Stimulated activated CD4-positive, alpha-beta T cell treated with anti-CD3 and anti-CD28 coated beads, Interleukin-12 subunit alpha, Interleukin-12 subunit beta, amount 100 ng/mL, for 4 hours (primary cell): Measurements from ENCODE around the gene PIK3IP1.
A peak's percentile ranks its signal among the peaks of the same experiment; 100 is the strongest.

ENCODE experiments used
- DNase-seq: peaks from one replicate; pipeline ENCODE4 v3.0.0-alpha.2; 2020

The PIK3IP1 gene

DNA sequence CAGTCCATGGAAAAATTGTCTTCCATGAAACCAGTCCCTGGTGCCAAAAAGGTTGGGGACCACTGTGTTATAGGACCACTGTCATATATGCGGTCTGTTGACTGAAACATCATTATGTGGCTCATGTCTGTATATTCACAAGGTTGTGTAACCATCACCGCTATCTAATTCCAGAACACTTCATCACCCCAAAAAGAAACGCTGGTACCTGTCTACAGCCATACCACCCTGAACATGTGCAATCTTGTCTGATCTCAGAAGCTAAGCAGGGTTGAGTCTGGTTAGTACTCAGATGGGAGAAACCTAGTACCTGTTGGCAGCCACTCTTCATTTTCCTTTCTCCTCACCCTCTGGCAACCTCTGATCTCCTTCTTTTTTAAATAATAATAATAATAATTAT is 12.9 kb upstream of the PIK3IP1 start:
- DNase-seq = no peak

DNA sequence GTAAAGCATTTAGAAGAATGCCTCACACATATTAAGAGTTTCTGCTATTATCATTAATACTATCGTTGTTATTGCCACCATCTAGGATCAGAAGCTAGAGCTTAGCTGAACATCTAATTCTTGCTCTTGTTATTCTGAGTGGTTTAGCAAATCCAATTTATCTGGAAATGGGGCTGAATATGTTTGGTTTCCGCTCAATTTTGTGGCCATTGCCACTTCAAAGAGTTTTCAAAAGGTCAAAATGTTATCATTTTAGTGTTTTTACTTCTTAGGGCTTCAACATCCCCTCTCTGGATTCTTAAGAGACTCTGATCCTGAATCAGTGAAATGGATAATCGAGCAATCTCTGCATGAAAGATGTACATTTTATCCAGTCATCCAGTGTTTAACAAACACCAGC is 10.2 kb upstream of the PIK3IP1 start:
- DNase-seq = no peak

DNA sequence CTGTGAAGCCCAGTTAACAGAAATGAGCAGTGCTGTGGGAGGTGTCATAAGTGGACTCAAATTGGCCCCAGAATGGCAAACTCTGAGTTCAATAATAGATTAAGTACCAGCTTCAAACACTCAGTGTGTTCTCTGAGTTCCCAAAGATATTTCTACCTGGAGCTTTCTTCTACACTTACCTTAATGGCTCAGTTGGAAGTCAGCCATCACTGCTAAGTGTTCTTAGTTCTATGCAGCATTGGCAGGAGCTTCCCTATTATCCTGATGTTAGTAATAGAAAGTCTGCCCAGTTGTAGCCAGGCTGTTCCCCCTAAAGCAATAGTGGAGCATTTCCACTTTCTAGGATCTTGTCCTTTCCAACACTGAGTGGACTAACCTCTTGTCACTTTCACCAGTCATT is 9.7 kb upstream of the PIK3IP1 start:
- no peak for DNase-seq

DNA sequence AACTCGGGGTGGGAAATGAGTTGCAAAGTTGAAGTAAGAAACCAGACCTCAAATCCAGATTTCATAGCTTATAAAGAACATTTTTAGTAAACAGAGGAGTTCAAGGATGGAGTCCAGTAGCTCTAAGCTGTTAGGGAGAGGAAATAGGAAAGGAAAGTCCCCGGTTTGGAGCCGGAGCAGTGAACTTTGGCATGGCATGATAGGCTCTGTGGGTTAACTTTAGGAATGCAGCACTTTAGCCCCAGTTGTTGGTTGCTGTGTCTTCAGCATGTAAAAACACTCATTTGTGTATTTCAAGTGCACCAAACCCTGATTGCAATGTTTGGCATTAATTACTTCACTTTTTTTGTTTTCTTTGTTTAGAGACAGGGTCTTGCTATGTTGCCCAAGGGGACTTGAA is 8.6 kb upstream of the PIK3IP1 start:
- no peak for DNase-seq

DNA sequence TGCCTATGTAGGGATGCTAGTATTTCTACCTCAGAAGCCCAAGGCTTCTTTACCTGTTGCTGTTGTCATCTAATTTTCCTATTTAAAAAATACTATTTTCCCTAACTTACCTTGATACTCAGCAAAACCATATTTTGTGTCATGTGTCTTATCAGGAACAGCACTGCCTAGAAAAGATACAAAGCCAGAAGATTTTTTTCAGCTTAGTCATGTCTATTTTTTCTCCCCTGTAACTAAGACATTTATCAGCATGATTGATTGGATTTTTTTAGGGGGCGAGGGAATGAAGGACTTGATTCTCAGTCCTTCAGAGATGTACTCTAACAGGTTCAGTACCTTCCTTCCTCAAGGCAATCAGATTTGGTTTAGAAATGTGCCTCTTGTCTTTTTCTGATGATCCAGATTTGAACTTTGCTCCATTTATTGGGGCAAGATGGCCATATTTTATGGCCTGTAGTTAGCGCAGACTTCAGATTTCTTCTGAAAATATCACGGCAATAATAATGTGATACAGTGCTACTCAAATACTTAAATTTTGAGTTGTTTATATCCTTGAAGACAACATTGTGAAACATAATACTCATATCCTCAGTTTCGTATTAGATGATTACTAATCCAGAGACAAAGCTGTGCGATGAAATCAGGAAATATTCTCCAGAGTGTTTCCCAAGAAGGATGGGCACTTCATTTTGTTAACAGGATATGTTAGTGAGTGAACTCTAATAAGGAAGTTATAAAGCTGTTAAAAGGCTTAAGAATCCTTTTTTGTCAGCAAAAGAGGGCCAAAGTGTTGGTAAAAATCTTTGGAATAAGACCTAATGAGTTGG is 3.8 kb upstream of the PIK3IP1 start:
- no peak for DNase-seq

DNA sequence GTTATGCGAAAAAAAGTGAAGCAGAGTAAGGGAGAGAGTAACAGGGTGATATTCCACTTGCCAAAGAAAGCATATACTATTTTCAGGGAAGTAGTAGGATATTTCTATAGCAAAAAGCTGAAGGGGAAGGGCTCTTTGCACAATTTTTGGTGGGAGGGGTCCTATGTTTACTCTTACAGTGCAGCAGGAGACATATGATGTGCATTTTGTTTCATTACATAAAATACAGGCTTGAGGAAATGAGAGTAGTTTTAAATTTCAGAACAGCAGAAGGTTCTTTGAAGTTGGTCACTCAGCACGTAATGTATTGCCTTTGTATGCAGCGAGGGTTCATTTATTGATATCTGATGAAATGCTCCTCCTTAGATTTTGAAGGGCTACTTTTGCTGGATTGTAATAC is 3.1 kb upstream of the PIK3IP1 start:
- DNase-seq = no peak

DNA sequence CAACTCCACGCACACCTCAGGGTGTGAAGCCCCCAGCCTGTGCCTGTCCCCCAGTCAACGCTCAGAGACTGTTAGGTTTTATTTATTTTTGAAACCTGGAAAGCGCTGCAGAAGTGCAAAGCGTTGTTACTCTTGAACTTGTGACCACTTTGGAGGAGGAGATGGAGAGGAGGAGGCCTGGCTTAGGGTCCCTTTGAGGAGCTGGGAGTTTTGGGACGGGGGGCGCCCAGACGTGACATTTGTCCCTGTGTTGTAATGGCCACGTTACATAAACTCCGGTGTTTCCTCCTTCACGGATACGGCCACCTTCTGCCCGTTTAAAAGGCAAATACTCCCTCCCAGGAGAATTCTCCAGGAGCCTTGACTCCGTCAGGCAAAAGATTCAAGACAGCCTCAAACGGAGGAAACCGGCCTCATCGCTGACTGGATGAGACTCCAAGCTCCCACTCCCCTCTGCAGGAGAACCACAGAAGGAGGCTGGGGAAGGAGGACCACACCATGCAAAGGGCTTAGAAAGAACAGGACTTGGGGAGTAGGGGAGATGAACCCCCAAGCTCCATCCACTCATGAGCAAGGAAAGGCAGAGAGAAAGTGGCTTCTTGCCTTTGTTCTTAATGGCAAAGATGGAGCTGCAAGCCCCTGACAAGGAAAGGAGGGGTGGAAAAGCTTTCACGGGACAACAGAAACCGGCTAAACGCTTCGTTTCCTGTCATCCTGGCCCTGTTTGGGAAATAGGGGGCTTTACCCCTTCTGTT is 630 bp downstream of the PIK3IP1 start:
- DNase-seq = no peak

DNA sequence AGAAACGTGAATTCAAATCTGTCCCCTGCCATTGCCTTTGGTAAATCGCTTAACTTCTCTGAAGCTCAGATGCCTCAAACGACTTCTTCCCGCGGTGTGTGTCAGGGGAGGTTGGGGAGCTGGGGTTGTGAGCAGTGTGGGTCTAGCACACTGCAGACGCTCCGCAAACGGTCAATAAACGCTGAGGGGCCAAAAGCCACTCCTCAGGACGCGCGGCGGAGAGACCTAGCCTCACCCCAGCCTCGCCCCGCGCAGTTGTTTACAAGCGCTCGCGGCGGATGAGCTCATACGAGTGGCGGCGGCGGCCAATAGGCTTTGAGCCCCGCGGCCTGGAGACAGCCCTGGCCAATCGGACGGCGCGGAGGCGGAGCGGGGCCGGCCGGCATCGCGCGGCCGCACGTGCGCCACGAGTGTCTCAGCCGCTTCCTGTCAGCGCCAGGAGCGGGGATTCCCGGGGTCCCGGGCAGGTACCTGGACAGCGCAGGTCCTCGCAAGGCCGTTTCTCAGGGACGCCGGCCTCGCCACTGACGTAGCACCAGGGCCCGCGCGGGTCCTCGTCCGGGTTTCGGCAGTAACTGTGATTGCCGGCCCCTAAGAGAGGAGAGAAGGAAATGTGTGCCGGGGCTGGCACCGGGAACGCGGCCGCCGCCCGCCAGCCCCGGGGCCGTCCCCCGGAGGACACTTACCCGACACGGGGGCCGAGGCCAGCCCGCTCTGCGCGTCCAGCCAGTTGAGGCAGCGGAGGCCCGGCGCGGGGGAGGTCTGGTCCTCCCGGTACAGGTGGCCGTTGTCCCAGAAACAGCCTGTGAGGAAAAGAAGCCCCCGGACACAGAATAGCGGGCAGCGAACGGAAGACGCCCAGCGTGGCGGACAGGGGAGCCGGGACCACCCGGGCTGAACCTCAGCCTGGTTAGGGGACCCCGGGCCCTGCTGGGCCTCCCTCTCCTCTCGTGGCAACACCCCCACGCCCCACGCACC is 1.5 kb downstream of the PIK3IP1 start:
- peak; percentile 89 for DNase-seq

DNA sequence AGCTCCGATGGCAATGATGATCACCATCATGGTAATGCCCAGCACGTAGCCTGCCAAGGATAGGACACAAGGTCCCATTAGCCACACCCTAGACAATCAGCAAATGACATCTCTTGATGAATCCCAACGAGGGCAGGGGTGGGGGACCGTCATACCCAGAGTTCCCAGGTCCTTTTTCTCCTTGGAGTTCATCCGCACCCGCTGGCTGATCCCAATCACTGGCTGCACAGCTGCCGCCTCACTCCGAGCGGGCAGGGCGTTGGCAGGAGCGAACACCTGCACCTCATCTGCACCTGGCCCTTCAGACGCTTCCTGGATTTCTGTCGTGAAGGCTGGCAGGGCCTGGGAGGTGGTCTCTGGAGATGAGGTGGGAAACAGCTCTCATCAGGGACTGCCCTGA is 2.9 kb downstream of the PIK3IP1 start:
- no peak for DNase-seq

DNA sequence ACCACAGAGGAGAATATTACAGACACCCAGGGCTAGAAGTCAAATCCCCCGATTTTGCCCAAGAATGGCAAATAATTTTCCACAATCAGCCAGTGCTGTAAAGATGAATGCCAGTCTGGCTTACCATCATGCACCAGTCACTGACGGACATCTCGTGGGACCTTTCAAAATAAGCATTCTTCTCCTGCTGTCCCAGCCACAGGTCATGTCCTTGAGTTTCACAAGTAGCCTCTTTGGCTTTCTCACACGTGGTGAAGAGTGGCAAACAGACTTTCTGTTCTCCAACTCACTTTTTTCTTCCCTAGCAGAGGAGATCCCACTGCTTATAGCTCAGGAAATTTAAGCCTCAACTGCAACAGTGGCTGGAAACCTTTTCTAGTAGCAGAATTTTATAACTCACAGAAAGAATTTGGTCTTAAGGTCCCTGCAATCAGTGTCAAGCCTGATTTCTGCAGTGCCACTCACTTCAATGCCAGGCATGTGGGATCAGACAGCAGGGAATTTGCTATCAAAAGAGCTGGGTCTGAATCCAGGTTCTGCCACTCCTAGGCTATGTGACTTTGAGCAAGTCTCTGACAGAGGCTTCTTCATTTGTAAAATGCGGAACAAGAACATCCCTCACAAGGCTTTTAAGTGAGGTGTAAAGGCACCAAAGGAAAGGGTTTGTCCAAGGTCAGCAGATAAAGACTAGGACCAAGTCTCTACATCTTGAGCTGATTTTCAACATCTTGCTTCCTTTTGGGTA is 3.6 kb downstream of the PIK3IP1 start:
- DNase-seq = no peak

DNA sequence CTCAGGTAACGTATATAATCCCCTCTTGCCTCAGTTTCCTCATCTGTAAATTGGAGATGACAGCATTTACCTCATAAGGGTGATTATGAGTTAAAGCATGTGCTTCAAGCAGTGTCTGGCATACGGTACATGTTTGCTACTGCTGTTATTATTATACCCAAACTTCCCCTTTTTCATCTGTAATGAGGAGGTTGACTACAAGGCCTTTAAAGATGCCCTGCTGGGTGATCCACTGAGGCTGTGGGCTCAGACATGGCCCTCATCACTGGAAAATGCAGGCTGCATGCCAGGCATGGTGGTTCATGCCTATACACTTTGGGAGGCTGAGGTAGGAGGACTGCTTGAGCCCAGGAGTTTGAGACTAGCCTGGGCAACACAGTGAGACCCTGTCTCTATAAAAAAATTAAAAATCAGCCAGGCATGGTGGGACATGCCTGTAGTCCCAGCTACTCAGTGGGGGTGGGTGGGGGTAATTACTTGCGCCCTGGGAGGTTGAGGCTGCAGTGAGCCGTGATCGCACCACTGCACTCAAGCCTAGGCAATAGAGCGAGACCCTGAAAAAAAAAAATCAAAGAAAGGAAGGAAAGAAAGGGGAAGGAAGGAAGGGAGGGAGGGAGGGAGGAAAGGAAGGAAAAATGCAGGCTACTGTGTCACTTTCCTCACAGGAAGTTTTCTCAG is 4.3 kb downstream of the PIK3IP1 start:
- no peak for DNase-seq

DNA sequence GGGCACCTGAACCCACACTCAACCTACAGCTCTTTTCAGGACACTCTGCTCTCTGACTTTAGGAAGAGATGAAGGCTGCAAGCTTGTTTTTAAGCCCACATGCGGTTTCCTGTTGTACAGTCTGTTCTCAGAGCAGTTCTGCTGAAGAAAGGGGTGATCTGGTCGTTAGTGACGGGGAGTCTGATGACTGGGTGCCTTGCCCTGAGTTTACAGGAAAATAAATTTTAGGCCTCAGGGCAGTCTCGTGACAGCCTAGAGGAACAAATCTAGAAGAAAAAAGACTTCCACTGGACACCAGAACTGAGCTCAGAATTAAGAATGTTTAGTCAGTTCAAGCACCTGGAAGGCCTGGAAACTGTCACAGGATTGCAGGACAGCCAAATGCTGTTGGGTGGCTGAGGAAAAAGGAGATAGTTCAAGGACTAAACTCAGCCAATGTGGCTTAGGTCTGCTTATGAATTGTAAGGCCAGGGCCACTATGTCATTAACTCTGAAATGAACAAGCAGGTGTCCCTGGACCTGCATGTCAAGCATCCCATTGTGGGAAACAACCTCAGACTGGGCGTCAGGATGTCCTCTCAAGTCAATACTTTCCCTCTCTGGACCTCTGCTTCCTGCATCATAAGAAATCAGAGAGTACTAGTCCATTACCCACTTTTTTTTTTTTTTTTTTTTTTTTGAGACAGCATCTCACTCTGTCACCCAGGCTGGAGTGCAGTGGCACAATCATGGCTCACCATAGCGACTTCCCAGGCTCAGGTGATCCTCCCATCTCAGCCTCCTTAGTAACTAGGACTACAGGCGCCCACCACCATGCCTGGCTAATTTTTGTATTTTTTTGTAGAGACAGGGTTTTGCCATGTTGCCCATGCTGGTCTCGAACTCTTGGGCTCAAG is 5.7 kb downstream of the PIK3IP1 start:
- no peak for DNase-seq

DNA sequence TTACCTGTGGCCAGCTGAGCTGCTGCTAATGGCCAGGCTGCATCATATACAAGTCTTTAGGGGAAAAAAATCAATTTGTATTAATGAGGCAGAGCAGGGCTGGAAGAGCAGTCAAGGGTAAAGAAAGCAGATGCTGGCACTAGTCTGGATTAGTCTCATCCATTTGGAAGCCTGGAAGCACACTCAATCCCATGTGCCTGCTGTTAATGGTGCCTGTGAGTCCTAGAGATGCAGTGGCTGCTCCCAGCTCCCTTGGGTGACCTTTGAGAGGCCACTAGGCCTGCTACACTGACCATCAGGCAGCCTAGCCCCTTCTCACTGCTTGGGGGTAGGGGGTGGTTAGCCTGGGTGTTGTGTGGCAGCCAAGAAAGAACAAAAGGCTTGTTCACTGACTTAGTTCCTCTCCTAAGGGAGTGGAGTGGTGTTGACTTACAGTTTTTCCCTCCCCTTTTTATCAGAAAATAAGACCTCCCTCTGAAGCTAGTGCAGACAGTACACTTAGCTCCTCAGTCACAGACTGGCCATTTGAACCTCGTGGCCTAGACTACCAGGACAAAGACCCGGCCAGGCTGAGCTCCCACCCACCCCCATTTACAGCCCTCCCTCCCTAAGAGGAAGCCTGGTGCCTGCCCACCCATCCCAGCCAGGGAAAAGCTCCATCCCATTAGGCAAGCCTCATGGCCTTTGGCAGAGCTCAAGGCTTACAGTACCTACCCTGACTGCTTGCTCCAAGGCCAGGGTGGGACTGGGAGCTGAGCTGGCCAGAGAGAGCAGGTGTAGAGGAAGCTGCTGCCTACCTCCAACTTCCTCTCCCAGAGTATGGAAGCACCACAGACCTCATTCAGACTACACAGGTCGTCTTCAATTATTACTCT is 7.8 kb downstream of the PIK3IP1 start:
- DNase-seq = no peak

DNA sequence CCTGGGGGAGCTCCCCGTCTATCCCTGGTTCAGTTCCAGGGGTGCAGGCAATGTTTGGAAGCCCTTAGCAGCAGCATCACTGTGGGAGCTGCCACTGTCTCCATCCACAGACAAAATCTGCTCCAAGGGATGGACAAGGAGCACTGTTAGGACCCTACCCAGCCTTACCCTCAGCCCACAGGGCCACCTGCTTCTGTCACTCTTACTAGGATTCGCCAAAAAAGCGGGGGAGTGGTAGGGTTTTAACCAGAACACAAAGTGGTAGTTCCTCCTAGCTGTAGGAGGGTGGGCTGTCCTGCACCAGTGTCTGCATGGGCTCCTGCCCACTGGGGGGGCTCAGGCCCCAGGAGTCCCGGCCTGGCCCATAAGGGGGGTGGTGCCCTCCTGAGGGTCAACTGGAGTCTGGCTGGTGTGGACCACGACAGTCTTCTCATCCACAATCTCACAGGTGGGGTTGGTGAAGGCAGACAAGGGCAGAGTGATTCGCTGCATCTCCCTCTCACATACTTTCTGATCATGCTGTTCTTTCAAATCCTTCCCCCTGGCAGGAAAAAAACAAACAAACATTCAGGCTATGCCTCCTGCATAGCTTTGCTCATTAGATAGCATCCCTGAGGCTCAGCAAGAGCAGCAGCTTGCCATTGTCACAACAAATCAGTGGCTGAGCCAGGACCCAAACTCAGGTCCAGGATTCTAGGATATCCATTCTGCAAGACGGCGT is 9.4 kb downstream of the PIK3IP1 start:
- DNase-seq = no peak

DNA sequence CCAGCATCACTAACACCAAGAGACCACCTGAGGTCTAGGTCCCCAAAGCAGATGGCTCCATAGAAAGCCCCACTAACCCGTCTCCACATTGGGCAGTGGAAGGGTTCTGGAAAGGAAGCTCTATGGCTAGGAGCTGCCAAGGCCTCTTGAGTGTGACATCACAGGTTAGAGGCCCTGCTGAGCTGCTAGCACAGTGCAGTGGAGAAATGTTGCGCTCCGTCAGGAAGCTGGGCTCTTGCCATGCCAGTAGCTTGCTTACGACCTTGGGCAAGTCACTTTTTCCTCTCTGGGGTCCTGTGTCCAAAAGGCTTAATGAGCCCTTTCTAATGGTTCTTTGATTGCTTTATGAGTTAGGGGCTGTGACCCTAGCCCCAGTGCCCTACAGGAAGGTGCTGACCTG is 10.6 kb downstream of the PIK3IP1 start:
- no peak for DNase-seq

DNA sequence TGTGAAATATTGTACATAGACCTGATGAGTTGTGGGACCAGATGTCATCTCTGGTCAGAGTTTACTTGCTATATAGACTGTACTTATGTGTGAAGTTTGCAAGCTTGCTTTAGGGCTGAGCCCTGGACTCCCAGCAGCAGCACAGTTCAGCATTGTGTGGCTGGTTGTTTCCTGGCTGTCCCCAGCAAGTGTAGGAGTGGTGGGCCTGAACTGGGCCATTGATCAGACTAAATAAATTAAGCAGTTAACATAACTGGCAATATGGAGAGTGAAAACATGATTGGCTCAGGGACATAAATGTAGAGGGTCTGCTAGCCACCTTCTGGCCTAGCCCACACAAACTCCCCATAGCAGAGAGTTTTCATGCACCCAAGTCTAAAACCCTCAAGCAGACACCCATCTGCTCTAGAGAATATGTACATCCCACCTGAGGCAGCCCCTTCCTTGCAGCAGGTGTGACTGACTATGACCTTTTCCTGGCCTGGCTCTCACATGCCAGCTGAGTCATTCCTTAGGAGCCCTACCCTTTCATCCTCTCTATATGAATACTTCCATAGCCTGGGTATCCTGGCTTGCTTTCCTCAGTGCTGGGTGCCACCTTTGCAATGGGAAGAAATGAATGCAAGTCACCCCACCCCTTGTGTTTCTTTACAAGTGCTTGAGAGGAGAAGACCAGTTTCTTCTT is 12.3 kb downstream of the PIK3IP1 start:
- no peak for DNase-seq

DNA sequence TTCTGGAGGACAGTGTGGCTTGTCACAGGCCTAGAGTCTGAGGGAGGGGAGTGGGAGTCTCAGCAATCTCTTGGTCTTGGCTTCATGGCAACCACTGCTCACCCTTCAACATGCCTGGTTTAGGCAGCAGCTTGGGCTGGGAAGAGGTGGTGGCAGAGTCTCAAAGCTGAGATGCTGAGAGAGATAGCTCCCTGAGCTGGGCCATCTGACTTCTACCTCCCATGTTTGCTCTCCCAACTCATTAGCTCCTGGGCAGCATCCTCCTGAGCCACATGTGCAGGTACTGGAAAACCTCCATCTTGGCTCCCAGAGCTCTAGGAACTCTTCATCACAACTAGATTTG is 13.0 kb downstream of the PIK3IP1 start:
- no peak for DNase-seq

DNA sequence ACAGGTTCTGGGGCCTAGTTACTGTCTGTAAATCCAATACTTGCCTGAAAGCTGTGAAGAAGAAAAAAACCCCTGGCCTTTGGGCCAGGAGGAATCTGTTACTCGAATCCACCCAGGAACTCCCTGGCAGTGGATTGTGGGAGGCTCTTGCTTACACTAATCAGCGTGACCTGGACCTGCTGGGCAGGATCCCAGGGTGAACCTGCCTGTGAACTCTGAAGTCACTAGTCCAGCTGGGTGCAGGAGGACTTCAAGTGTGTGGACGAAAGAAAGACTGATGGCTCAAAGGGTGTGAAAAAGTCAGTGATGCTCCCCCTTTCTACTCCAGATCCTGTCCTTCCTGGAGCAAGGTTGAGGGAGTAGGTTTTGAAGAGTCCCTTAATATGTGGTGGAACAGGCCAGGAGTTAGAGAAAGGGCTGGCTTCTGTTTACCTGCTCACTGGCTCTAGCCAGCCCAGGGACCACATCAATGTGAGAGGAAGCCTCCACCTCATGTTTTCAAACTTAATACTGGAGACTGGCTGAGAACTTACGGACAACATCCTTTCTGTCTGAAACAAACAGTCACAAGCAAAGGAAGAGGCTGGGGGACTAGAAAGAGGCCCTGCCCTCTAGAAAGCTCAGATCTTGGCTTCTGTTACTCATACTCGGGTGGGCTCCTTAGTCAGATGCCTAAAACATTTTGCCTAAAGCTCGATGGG is 13.5 kb downstream of the PIK3IP1 start:
- no peak for DNase-seq
